Inflammatory macrophage treated with lipopolysaccharide for 1 hour (primary cell): ENCODE measurements around the gene TFE3.

Experiments used
- DNase-seq, 2 donors: peaks; one replicate each; pipeline ENCODE4 v3.0.0-alpha.2; 2020 to 2022

Gene TFE3

DNA sequence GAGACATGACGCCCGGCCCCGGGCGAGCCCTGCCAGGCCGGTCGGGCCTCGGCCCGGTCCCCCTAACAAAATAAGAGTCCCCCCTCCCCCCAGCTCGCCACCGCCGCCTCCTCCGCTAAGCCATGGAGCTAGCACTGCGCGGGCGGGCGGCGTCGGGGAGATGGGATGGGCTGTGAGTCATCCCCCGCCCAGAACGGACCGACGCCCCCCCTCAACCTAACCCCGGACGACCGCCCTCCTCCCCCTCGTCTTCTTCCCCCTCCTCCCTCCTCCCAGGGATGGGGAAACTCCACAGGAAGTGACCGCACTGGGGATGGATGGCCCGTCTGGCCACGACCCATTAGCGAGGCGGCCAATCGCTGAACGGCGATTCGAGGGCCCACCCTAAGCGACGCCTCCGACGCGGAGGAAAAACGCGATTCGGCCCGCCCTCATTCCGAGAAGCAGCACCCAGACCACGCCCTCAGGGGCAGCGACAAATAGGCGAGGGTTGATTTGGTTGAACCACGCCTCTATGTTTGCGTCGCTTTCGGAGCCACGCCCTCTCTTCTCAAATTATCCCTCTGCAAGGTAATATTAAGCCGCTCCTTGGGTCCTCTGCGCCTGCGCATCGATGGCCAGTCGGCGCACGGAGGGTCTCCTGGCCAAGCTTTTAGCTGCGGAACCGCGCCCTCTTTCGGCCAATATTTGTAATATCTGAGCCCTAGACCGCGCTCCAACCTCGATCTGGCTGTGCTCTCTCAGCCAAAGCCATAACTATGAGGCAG is at the start of gene TFE3:
TSS of gene TFE3 (minus strand) at position 138 of the 767 bp plus-strand sequence. CDS start at position 7, 131 bp downstream.
- peak; percentile 96 to 97 for DNase-seq

- no peak for DNase-seq
These were observed 46.4 kb upstream of the TFE3 start for GRCh38 chrX:49089553-49089952.

GRCh38 chrX:49082271-49082871 is 39.2 kb upstream of the TFE3 start:
- no peak for DNase-seq

- DNase-seq, result peak; percentile 57 to 61
These were observed 36.6 kb upstream of the TFE3 start, which contains the start of gene WDR45 for GRCh38 chrX:49079489-49080428. Gene WDR45 (minus strand): TSS chrX:49079887. CDS start chrX:49078095, 1,792 bp downstream.

DNA sequence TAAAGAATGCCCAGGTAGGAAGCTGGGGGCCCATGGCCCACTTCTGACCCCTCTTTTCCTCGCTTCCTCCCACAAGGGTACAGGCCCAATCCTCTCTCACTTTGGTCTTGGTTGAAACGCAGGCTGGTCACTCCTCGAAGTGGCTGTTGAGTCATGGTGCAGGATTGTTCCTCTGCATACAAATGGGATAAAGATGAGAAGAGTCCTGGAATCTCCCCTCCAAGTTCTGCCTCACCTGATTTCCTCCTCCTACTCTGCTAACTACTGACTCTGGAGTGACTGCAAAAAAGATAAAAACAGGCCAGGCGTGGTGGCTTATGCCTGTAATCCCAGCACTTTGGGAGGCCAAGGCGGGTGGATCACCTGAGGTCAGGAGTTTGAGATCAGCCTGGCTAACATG is 34.8 kb upstream of the TFE3 start:
- no peak for DNase-seq

DNA sequence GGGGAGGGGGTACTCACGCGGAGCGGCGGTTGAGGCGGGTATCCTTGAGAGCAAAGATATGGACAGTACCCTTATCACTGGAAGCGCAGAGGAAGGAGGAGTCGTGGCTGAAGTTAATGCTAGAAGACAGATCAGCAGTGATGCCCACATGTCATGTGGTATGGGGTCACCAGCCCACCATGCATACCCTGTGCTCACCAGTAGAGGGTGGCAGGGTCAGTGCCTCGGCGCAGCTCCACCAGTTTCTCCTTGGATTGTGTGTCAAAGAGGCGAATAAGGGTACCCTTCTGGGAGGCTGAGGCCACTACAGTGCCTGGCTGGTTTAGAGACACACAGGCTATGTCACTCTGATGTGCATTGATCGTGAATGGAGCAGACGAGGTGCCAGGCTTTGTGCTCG is 32.2 kb upstream of the TFE3 start:
- DNase-seq, result no peak

GRCh38 chrX:49073601-49074575 is 30.7 kb upstream of the TFE3 start, which contains the start of gene PRAF2:
Gene PRAF2 (minus strand): TSS chrX:49074002. CDS start chrX:49073987, 15 bp downstream.
- DNase-seq, result peak; percentile 71 to 84

GRCh38 chrX:49072712-49073095 is 29.5 kb upstream of the TFE3 start:
- DNase-seq, result no peak

DNA sequence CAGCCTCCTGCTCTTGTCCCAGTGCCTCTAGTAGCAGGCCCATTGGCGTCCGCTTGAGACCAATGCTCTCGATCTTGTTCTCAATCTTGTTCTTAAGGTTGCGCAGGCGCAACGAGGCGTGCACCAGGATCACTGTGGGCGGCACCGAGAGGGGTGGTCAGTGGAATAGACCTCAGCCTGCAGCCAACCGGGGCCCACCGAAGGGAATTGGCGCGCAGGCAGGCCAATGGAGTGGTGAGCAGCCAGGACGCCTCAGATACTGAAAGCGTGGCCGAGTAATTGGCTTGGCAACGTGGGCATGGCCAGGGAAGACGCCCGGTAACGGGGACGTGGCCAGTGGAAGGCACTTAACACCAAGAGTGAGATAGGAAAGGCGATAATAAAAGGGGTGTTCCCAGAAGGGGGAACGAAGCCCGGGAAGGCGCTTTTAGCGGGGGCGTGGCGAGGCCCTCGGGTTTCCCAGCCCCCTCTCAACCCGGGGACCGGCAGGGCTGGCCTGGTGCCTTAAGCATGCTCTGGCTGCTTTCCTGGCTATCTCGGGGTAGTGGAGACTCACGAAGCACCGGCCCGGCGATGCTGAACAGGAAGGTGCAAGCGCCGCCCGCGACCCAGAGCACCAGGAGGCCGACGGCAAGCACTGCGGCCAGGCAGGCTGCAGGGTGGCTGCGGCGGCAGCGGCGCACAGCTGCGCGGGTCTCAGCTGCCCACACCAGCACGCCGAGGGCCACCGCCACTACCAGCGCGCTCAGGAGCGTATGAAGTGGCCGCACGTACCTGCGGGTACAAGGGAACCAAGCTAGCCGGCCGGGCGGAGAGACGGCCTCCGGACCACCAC is 28.9 kb upstream of the TFE3 start:
- no peak for DNase-seq

DNA sequence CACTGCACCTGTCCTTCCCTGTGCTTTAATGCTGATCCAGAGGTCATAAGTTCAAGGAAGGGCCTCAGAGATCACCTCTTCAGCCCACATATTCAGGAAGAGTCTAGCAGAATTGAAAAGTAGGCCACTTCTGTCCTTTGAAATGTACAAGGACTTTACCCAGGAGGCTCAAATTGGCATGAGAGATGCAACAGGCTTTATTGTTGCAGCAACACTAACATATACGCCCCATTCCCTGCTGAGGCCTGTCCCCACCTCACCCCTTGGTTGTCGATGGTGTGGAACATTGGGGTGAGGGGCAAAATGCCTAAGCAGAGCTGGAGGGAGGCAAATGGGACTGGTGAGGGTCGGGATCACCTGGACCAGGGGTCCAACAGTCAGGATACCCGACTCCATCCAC is 27.8 kb upstream of the TFE3 start:
- DNase-seq, result no peak

- no peak for DNase-seq
These were observed 25.9 kb upstream of the TFE3 start for GRCh38 chrX:49069038-49069437.

DNA sequence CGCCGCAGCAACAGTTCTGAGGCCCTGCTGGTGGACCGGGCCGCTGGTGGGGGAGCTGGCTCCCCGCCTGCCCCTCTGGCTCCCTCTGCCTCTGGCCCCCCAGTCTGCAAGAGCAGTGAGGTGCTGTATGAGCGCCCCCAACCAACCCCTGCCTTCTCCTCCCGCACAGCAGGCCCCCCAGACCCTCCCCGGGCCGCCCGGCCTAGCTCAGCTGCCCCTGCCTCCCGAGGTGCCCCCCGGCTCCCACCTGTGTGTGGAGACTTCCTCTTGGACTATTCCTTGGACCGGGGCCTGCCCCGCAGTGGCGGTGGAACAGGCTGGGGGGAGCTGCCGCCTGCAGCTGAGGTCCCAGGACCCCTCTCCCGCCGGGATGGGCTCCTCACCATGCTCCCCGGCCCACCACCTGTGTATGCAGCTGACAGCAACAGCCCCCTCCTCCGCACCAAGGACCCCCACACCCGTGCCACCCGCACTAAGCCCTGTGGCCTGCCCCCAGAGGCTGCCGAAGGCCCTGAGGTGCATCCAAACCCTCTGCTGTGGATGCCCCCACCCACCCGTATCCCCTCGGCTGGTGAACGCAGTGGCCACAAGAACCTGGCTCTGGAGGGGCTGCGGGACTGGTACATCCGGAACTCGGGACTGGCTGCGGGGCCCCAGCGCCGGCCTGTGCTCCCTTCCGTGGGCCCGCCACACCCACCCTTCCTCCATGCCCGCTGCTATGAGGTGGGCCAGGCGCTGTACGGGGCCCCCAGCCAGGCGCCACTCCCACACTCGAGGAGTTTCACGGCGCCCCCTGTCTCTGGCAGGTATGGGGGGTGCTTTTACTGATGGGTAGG is 24.3 kb upstream of the TFE3 start:
- DNase-seq, result no peak

GRCh38 chrX:49066690-49067089 is 23.5 kb upstream of the TFE3 start:
- DNase-seq, result no peak

- no peak for DNase-seq
These were observed 23.1 kb upstream of the TFE3 start for GRCh38 chrX:49066278-49066677.

DNA sequence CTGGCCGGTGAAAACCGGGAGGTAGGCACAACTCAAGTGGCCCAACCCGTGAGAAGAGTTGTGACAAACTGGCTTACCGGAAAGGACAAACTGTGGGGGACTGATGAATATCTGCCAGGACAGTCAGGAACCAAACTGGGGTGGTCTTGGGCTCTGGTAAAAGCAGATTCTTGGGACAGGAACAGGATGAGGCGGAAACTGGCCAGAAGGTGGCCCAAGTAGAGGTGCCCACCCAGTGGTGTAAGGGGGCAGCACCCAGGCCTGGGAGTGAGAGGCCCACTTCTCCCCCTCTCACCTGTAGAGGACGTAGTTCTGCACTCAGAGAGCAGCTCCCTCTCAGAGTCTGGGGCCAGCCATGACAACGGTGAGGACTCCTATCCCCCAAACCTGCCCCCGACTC is 21.6 kb upstream of the TFE3 start:
- no peak for DNase-seq

DNA sequence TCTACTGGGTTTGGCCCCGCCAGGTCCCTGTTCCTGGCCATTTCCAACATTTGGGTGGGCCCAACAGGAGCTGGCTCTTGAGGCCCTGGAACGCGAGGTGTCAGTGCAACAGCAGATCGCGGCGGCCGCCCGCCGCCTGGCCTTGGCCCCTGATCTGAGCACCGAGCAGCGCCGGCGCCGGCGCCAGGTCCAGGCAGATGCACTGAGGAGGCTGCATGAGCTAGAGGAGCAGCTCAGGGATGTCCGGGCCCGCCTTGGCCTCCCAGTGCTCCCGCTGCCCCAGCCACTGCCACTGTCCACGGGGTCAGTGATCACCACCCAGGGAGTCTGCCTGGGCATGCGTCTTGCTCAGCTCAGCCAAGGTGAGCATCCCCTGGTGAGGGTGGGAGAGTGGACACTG is 21.1 kb upstream of the TFE3 start:
- DNase-seq, result no peak

GRCh38 chrX:49063715-49064114 is 20.6 kb upstream of the TFE3 start:
- DNase-seq, result no peak

DNA sequence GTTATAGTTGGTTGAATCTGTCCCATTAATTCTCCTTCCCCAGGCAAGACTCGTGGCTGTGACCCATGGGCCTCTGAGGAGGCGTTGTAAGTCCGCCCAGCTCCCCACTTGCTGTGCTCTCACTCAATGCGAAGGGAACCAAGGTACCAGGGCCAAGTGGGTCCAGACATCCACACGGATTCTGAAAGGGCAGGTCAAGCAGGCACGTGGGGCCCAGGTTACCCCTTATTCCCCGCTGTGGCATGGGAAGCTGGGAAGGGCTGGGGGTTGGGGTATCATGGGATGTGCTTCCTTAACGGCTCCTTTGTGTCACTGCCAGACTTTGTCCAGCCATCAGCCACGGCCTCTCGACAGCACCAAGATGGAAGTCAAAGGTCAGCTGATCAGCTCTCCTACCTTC is 18.8 kb upstream of the TFE3 start:
- no peak for DNase-seq

DNA sequence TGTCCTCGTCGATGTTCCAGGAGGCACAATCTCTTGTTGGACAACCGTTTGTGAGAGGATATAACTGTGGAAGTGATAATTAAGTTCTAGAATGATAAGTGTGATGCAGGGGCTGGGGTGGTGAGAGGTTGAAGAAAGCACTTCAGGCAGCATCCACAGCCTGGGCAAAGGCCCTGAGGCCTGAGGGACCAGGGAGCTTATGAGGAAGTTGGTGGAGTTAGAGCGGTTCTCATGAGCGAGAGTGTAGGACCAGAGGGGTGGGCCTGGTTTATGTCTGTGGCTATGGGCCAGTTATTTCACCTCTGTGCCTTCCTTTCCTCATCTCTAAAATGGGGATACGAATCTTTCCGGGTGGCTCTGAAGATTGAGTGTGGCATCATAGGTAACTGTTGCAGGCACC is 18.3 kb upstream of the TFE3 start:
- DNase-seq, result no peak

DNA sequence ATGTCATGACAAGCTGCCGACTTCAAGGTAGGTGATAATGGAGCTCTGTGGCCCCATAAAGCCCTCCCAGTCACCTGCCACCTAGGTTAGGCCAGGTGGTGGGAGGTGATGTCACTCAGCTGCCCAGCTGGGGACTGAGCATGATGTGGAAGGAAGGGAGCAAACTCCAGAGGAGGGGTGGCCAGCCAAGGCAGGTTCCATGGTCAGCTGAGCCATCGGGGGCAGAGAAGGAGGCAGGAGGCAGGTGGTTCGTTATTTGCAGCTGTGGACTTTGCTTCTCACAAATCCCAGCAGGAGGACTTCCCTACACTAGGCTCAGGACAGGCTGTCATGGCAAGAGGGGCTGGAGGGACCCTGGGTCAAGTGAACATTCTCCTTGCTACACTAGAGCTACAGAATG is 17.8 kb upstream of the TFE3 start:
- no peak for DNase-seq
